MM.1S (cell line): Measurements from ENCODE around the gene WDR70.

Experiments used
- CTCF ChIP-seq: fragments of 300-600 bp; sonication (generic); IDR thresholded peaks from 2 replicates; pipeline ENCODE4 v1.5.1; 2016; ENCODE audit warnings: antibody characterized with exemption, low read length, mixed read lengths
- EZH2 ChIP-seq: fragments of 300-600 bp; sonication (generic); optimal IDR thresholded peaks from 2 replicates; pipeline ENCODE3; 2017; ENCODE audit warnings: low read depth, mild to moderate bottlenecking, antibody characterized with exemption, low read length, mixed read lengths
- EZH2phosphoT487 ChIP-seq: fragments of 300-600 bp; sonication (generic); IDR thresholded peaks from 2 replicates; pipeline ENCODE4 v1.6.1; 2018; ENCODE audit warnings: antibody characterized with exemption, low read length

GRCh38 chr5:37665272-37665671 is 286.2 kb downstream of the WDR70 start:
- TF ChIP-seq EZH2 (no peak), CTCF (no peak), EZH2phosphoT487 (no peak)
